HG03280 (cell line): Measurements from ENCODE around the gene SLC6A12.

Experiments
- ATAC-seq: cut with Tn5 transposase; IDR thresholded peaks from one replicate; pipeline ENCODE4 v1.9.1; 2021; ENCODE audit warnings: mild to moderate bottlenecking, moderate library complexity; ENCODE audit not compliant: unreplicated experiment

The SLC6A12 gene

DNA sequence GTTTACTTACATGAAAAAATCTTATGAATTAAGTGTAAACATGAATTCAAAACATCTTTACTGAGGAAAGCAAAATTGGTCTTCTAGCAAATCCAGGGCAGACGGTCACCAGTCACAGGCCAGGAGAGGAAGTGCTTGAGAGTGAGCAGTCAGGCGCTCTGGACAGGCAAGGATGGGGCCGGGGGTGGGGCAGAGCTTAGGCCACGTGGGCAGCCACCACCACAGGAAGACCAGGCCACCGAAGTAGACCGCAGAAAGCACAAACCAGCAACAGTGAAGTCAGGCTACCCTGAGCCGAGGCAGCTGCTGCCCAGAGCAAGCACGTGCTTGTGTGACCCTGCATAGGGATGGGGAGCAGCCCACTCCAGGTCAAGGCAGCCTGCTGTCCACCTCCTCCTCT is 33.5 kb downstream of the SLC6A12 start:
- no peak for ATAC-seq

DNA sequence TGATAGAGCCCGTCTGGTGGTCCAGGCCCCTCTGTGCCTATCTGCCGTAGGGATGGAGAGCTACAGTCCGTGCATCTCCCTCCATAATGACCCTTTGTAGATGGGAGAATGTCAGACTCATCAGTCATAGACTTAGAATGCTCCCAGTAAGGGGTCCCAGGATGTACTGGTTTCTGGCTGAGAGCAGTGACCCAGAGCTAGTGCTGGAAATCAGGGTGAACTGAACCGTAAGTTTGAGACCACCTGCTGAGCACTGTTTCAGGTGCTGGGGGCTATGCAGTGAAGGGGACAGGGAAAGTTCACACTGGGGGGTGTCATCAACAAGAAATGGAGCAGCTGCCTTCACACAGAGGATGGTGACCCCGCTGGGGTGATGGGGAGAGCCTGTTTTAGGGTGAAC is 34.1 kb downstream of the SLC6A12 start:
- ATAC-seq, result no peak

DNA sequence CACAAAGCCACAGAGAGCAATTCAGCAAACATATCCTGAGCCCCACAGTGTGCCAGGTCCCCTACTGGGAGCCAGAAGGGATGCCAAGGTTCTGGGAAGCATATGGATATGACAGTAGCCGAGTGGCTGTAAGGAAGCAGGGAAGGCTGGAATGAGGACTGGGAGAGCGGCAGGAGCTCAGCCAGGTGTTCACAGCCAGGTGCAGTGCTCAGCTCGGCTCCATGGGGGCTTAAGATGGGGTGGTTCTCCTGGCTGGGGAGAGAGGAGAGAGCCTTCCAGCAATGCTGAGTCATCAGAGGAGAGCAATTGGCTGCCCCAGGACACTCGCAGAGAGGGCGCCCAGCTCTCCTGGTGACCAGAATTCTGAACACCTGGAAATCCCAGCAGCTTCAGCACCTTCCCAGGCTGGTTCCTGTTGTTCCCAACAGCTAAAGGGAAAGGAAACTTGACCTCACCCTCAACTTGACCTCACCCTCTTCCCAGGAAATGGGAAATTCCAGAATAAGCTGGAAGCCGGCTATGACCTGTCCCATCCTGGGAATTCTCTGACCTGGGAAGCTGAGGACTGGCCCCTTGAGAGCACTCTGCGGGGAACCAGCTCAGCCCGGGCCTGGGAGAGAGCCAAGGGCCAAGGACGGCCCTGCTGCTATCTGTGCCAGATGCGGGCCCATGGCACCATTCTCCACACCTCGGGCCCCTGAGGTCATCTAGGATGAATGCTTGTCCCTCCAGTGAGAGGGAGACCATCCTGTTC is 34.6 kb downstream of the SLC6A12 start:
- ATAC-seq, result no peak

DNA sequence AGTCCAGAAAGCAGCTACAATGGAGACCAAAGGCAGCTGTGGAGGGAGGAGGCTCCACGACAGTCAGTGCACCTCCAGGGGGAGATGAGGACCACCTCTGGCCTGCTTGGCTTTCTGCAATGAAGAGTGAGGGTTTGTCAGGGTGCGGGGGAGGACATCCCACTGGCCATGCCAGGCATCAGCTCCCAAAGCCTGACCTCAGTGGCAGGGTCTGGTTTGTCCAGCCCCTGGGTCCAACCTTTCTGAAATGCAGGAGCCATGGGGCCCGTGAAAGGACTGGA is 35.2 kb downstream of the SLC6A12 start:
- no peak for ATAC-seq

DNA sequence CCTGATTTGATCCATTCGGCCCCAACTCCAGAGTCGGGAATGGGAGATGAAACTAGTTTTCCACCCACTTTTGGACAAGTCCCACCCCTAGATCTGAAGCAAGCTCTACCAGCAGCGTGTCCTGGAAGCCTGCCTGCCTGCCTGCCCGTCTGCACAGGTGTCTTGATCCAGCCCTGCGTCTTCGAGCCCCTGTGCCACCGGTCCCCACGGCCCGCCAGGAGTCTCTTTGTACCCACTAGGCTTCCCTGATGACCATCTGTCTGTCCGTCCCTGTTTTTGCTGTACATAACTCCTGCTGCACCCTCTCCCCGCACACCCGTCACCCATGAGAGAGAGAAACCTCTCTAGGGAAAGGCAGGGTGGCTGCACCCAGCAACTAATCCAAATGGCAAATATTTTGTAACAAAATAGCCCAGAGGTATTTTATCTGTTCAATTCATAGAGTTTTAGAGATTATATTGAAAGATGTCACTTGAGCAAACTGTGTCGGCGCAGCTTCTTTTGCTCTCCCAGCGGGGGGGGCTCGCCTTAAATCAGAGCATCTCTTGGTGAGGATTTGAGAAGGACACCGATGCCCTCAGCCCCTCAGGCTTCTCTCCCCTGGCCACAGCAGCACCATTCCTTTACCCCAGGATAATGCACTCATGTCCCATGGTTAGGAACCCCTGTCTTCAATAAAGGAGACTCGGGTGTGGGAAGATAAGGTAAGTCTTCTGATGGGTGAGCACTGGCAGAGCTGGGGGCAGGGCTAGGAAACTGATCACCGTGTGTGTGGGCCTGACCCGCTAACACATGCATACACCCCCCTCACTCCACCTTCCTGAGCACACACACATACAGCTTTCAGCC is 35.8 kb downstream of the SLC6A12 start:
- ATAC-seq, result no peak

DNA sequence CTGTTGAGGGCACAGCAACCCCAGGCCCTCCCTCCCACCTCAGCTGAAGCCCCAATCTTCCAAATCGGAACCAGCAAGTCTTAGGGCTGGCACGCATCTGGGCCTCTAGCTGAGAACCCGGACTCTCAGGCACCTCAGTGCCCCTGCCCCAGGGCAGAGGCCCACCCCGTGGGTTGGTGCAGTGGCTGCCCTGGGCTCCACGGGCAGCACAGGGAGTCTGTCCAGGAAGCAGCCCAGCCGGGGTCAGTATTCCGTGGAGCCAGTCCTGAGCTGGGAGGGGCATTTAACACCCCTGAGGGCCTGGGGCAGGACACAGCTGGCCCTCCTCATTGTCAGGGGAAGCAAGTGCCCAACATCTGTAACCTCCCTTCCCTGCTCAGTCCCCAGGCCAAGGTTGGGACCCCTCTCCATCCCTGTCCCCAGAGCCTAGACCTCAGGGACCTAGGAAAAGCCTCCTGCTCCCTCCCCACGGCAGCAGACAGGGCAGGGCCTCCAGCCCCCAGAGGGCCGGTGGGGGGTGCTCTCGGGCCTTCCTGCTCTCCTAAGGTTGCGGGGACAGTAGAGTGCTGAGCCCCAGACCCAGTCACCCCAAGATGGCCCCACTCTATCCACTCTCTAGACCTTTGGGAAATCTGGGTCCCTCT is 36.5 kb downstream of the SLC6A12 start:
- no peak for ATAC-seq

DNA sequence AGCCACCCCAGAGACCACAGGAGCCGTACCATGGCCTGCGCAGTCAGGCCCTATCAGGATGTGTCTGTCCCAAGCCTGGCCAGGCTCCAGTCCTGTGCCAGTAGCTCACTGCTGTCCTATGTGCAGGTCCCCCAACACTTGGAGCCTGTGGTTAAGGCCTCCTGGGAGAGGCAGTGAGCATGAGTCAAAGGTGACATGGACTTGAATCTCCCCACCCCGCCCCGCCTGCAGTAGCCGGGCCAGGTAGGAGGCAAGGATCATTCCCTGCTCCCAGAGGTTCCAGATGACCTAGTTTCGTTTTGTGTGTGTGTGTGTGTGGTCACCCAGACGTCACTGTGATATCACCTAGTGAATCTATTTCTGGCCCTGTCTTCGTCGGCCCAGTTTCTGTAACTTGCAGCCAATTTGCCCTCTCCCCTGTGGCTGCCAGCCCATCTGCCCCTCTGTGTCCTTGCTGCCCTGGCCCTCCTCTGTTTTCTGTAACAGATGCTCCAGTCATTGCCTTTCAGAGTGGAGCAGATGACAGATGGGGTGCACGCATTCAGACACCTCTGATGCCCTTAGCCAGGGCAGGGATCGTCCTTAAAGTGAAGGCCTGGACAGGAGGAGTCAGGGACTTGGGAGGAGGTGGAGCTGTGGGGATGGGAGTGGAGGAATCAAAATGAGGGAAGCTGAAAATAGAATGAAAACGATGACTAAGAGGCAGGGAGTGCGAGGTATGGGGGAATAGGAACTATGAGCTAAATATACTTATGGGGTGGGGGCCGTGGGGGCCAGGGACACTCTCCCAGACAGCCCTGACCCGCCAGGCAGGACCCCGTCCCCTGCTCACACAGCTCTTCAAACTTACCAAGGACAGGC is 37.4 kb downstream of the SLC6A12 start:
- ATAC-seq, result no peak

DNA sequence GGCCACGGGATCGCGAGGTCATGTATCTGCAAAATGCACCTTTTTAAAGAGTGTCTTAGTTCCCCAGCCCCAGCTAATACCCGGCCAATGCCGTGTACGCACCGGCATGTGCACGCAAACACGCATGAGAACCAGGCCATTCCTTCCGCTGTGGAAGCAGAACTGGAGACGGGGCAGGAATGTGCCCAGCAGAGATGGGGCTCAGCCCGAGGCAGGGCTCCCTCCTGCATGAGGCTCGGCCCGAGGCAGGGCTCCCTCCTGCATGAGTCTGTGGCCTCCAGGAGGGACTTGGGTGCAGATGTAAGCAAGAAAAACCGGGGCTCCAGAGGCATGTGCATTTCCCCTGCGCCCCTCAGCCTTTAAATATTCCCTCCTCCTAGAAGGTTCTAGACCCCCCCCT is 38.2 kb downstream of the SLC6A12 start:
- ATAC-seq, result no peak

DNA sequence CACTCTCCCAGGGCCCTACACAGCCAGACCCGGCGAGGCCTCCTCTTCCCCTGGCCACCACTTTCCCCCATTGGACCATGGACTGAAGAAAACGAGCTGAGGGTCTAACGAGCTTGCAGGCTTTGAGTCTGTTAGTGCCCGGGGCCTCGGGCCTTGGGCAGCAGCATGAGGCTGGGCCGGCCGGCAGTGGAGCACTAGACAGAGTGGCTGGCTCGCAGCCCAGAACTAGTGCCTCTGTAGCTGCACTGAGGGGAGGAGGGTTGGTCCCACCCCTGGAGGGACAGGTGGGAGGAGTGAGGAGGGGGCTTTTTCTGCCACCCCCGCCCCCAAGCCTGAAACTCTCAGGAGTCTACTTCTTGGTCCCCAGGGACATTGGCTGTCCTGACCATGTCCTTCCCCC is 38.7 kb downstream of the SLC6A12 start:
- no peak for ATAC-seq

DNA sequence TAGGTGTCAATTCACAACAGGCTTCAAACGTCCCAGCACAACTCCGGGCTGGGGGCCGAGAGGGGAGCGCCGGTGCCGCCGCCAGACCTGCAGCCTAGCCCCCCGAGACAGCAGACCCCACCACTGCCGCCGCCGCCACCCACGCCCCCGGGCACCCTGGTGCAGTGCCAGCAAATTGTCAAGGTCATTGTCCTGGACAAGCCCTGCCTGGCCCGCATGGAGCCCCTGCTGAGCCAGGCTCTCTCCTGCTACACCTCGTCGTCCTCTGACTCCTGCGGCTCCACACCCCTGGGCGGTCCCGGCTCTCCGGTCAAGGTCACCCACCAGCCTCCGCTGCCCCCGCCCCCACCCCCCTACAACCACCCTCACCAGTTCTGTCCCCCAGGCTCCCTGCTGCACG is 39.4 kb downstream of the SLC6A12 start:
- no peak for ATAC-seq

DNA sequence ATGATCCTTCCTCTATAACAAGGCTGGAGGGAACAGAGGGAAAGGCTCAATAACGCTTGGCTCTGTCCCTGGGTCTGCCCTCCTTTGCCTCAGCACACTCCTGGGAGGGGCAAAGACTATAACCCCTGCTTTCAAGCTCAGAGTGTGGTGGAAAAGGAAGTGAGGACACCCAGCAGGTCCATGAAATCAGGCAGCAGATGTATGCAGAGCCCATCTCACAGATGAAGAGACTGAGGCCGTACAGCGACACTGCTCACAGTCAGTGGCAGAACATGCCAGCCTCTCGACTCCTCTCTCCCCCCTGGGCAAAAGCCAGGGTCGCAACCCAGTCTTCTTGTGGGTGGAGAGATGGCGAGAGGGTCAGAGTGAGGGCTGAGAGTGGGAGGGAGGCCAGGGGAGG is 39.8 kb downstream of the SLC6A12 start:
- no peak for ATAC-seq

DNA sequence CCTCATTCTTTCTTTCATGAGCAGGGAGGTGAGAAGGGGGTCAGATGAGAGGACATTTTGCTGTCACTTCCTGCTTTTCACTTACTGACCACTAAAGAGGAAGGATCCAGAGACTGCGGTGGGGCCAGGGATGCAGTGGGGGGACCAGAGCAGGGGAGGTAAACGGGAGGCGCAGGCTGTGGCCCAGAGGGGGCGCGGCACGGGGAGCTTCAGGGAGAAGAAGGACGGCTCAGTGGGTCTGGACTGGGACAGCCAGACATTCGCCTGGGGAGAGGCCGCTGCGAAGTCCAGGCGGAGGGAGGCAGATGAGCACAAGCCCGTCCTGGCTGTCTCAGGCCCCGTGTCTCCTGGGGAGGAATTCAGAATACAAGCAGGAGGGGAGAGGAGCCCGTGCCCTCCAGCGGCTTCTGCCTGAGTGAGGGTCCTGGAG is 41.2 kb downstream of the SLC6A12 start:
- no peak for ATAC-seq

DNA sequence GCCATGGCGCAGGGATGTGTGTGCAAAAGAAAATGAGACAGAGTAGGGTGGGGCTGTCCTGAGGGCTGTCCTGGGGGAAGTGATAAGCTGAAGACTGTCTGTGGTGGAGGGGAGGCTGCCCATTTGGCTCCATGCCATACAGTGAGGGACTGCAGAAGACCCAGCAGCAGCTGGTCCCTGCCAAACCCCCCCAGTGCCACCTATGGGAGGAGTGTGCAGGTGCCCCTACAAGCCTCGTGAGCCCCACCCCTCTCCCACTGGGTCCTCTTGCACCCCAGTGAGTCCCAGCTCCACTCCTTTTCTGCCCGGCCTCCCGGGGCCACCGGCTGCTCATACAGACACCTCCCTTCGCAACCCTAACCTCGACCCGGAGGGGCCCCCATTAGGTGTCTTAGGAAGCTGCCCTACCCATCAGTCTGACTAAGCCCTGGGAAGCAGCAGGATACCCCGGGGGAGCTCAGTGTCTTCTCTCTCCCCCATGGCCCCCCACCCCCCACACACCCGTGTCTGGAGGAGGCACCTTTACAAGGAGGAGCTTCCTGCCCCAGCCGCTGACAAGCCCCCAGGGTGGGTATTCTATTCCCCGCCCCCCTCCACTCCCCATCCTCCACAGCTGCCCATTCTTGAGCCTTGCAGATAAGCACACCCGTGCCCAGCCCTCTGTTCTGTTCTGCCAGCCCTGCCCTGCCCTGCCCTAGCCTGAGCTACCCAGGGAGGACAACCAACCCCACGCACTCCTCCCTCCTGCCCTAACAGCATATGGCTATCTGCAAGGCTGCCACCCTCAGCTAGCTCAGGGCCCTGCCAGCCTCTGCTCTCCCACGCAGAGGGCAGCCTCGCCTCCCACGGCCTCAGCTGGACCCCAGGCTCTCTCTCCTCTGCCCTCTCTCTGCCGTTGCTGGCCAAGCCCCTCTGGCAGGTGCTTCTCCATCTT is 41.9 kb downstream of the SLC6A12 start:
- ATAC-seq, result no peak

DNA sequence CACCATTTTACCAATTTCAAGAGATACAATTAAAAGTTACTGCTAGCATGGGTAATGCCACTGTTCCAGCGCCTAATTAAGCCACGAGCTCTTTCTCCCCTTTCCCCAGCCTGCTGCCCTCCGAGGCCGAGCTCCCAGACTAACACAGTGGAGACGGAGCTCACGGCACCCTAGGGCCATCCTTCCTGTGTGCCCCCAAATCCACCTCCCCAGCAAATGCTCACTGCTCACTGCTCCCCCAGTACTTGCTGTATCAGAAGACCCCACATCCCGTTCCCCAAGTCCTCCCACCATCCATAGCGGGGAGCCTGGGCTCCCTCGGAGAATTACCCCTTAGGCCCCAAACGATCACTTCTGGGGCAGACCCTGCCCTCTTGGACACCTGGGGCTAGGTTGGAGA is 42.7 kb downstream of the SLC6A12 start:
- ATAC-seq, result no peak

DNA sequence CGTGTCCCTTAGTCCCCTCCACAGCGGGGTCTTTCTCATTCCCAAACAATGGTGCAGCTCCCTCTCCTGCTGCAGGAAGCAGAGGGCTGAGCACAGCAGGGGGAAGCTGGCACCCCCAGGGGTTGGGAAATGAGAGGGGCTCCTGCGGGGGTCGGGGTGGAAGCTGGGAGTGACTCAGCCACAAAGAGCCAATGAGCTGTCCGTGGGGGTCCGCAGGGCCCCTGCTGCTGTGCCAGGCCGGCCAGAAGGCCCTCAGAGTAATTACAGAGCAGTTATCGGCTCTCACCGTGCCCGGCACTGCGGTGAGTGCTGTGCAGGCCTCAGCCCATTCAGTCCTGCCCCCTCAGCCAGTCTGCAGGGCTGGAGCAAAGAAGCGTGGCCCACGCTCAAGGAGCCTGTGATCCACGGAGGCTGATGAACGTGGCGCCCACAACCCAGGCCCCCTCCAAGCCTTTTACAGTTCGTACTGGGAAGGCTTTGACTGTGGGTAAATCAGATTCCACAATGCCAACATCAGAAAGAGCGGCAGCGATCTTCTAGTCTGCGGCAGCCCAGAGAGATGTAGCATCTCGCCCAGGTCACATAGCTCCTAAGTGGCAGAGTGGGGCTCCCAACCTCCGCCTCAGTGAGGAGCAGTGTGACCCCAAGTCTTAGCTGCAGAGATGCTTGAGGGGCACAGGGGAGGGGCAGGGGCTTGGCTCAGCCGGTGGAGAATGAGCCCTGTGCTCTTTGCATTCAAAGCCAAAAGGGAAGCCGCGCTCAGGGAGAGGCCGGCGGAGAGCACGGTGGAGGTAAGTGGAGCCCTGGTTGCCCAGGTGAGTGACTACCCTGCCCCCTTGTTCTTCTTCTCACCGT is 43.4 kb downstream of the SLC6A12 start:
- ATAC-seq, result no peak

DNA sequence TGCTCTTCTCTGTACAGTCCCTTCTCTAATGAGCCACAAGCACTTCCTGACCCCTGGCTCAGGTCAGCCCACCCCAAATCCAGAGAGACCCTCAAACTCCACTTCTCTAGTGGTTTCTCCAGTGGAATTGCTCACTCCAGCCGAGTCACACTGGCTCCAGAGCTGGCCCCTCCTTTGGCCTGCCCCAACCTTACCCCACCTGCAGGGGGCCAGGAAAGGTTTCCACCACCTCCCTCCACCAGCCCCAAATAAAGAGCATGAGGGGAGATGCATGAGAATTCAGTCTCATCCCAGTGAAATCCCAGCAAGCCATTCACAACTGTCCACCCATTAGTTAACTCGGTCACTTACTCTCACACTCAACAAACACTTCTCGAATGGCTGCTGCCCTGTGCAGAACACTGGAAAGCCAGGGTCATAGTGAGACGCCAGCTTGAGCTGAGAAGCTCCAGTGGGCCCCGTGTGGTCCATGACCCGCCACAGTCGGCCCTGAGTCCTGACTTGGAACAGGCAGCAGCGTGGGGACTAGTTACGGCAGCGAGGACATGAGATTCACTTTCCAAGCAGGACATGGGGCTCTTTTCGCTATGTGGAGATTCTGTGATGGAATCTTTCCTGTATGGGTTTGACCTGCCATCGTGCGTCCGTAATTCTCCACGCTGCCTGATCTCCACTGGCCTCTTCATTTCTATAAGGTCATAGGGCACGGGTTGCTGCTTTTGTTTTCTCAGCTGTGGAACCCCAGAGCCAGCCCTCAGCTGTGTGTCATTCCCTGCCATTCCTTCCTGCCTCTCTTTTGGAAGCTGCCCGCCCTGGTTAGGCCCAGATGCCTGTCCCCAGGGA is 44.2 kb downstream of the SLC6A12 start:
- no peak for ATAC-seq

DNA sequence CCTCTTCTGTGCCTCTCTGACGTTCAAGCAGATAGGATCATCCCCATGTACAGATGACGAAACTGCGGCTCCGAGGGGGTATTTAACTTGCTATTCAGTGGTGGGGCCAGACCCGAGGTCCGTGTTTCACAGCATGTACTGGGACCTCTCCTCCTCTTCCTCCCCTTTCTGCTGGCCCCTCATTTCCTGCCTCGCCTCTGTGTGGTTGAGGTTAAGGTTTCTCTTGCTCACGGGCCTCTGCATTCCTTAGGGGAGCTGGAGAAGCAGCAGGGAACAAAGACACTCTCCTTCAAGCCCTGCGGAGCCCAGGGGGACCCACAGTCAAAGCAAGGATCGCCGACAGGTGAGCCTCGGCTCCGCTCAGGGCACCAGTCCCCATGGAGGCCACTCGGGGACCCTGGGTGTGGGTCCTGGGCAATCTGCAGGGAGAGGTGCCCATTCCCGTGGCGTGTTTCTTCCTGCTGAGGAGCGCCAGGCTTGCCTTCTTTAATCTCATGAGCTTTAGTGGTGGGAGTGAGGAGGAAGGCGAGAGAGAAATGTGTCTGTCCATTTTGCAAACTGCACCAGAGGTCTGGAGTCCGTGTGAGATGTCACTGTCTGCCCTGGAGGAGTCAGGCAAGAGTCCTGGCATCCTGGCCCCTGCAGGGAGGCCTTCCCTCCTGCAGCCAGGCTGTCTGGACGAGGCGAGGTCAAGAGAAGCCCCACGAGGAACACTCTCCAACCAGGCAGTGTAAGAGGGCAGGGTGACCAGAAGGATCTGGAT is 45.0 kb downstream of the SLC6A12 start:
- ATAC-seq, result no peak
